DOHH2 (cell line): ENCODE results near the gene PHKG2.

Source experiments
- H3F3A ChIP-seq: fragments of 200-600 bp; sonication (generic), shearing (Covaris generic); 2 replicates; pipeline ENCODE4 v1.6.0; 2016; ENCODE audit warnings: antibody characterized with exemption, mild to moderate bottlenecking; ENCODE audit not compliant: control insufficient read depth, insufficient read depth
- H3K27ac ChIP-seq: fragments of 200-600 bp; sonication (generic); 2 replicates; pipeline ENCODE4 v1.5.1; 2014; ENCODE audit warnings: low read depth, mild to moderate bottlenecking, low read length, moderate library complexity
- H3K27me3 ChIP-seq: fragments of 200-600 bp; sonication (generic); 2 replicates; pipeline ENCODE4 v1.6.1; 2014; ENCODE audit warnings: mild to moderate bottlenecking, low read length, mixed read lengths; ENCODE audit not compliant: control insufficient read depth
- H3K36me3 ChIP-seq: fragments of 200-600 bp; sonication (generic); 2 replicates; pipeline ENCODE4 v1.6.1; 2014; ENCODE audit warnings: mild to moderate bottlenecking, low read length, moderate library complexity, mixed read lengths; ENCODE audit not compliant: control insufficient read depth
- H3K4me1 ChIP-seq: fragments of 200-600 bp; sonication (generic); 2 replicates; pipeline ENCODE4 v1.6.1; 2014; ENCODE audit warnings: mild to moderate bottlenecking, low read length, mixed read lengths; ENCODE audit not compliant: control insufficient read depth
- H3K4me2 ChIP-seq: fragments of 200-600 bp; sonication (generic); 2 replicates; pipeline ENCODE4 v1.6.0; 2014; ENCODE audit warnings: mild to moderate bottlenecking, low read length, moderate library complexity
- H3K4me3 ChIP-seq: fragments of 200-600 bp; sonication (generic); 2 replicates; pipeline ENCODE4 v1.5.1; 2014; ENCODE audit warnings: mild to moderate bottlenecking, low read length, mixed read lengths
- H3K79me2 ChIP-seq: fragments of 200-600 bp; sonication (generic); 2 replicates; pipeline ENCODE4 v1.6.1; 2014; ENCODE audit warnings: mild to moderate bottlenecking, low read length, mixed read lengths; ENCODE audit not compliant: control insufficient read depth
- H3K9me2 ChIP-seq: fragments of 200-600 bp; sonication (generic); replicated peaks from 2 replicates; pipeline ENCODE4 v1.6.1; 2014; ENCODE audit warnings: mild to moderate bottlenecking, low read length, mixed read lengths; ENCODE audit not compliant: control insufficient read depth
- H3K9me3 ChIP-seq: fragments of 200-600 bp; sonication (generic); 2 replicates; pipeline ENCODE4 v1.6.1; 2014; ENCODE audit warnings: antibody characterized with exemption, low read length, mixed read lengths; ENCODE audit not compliant: control insufficient read depth, insufficient read depth
- H4K20me1 ChIP-seq: fragments of 200-600 bp; sonication (generic); 2 replicates; pipeline ENCODE4 v1.6.0; 2014; ENCODE audit warnings: low read depth, mild to moderate bottlenecking, antibody characterized with exemption, low read length, moderate library complexity; ENCODE audit not compliant: control insufficient read depth, insufficient read depth
- EZH2phosphoT487 ChIP-seq: fragments of 200-600 bp; sonication (generic); IDR thresholded peaks from 2 replicates; pipeline ENCODE4 v1.6.1; 2017; ENCODE audit warnings: borderline replicate concordance, mild to moderate bottlenecking, antibody characterized with exemption, low read length, moderate library complexity, mixed read lengths
- TF ChIP-seq, protein P1 (sequence below): fragments of 200-600 bp; sonication (generic); IDR thresholded peaks from one replicate; pipeline ENCODE4 v1.5.1; 2014; ENCODE audit warnings: antibody characterized with exemption, mild to moderate bottlenecking, low read depth, low read length; ENCODE audit not compliant: poor library complexity, severe bottlenecking

Gene PHKG2

DNA sequence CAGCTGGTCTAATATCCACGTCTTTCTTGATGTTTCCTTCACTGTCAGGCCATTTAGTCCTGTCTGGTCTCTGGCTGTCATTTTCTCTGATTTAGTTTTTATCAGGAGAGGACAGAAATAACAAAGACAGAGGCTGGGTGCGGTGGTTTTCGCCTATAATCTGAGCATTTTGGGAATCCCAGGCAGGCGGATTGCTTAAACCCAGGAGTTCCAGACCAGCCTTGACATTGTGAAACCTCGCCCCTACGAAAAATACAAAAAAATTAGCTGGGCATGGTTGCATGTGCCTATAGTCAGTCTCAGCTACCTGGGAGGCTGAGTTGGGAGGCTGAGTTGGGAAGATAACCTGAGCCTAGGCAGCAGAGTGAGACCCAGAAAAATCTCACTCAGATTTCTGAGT lies 42.2 kb upstream of the PHKG2 start:
- H3K4me2 ChIP-seq, result no peak overlapping the region
- no peaks in the 10 kb centered on the region for H3K9me2 ChIP-seq
- H3F3A ChIP-seq, result peaks cover 2% of the 10 kb centered on the region; the same call in 1 of the 2 replicates
- no peaks in the 10 kb centered on the region for H3K9me3 ChIP-seq
- H3K27me3 ChIP-seq, result no peaks in the 10 kb centered on the region
- peaks cover 18% of the 10 kb centered on the region for H3K79me2 ChIP-seq
- H3K4me3 ChIP-seq, result no peak overlapping the region
- no peak overlapping the region for H3K27ac ChIP-seq
- no peaks in the 10 kb centered on the region; the same call in 1 of the 2 replicates for H4K20me1 ChIP-seq
- no peaks in the 10 kb centered on the region for H3K4me1 ChIP-seq
- H3K36me3 ChIP-seq, result peaks cover 88% of the 10 kb centered on the region
- TF ChIP-seq, protein P1, sequence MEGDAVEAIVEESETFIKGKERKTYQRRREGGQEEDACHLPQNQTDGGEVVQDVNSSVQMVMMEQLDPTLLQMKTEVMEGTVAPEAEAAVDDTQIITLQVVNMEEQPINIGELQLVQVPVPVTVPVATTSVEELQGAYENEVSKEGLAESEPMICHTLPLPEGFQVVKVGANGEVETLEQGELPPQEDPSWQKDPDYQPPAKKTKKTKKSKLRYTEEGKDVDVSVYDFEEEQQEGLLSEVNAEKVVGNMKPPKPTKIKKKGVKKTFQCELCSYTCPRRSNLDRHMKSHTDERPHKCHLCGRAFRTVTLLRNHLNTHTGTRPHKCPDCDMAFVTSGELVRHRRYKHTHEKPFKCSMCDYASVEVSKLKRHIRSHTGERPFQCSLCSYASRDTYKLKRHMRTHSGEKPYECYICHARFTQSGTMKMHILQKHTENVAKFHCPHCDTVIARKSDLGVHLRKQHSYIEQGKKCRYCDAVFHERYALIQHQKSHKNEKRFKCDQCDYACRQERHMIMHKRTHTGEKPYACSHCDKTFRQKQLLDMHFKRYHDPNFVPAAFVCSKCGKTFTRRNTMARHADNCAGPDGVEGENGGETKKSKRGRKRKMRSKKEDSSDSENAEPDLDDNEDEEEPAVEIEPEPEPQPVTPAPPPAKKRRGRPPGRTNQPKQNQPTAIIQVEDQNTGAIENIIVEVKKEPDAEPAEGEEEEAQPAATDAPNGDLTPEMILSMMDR, result no peak
- TF ChIP-seq EZH2phosphoT487, result no peak

DNA sequence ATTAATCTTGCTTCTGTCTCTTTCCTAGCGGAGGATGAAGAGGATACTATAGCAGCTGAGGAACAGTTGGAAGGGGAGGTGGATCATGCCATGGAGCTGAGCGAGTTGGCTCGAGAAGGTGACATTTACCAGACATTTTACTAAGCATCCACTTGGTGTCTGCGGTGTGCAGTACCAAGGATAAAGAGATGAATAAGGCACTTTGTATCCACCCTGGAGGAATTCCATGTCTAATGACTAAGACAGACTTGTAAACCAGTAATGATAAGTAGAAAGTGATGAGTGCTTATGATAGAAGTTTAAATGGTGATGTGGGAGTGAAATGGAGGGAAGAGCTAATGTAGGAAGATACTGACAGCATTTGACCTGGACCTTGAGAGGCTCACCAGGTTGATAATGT lies 37.3 kb upstream of the PHKG2 start:
- H3K27ac ChIP-seq, result no peak overlapping the region
- no peaks in the 10 kb centered on the region for H3K4me1 ChIP-seq
- H3K4me2 ChIP-seq, result no peak overlapping the region
- TF ChIP-seq, protein P1, result no peak
- TF ChIP-seq EZH2phosphoT487, result no peak
- H3K36me3 ChIP-seq, result peaks cover 93% of the 10 kb centered on the region
- no peaks in the 10 kb centered on the region; the same call in none of the 2 replicates for H3F3A ChIP-seq
- peaks cover 18% of the 10 kb centered on the region for H3K79me2 ChIP-seq
- no peaks in the 10 kb centered on the region for H3K9me2 ChIP-seq
- H3K4me3 ChIP-seq, result no peak overlapping the region
- H3K9me3 ChIP-seq, result no peaks in the 10 kb centered on the region
- peaks cover 3% of the 10 kb centered on the region; the same call in 1 of the 2 replicates for H4K20me1 ChIP-seq
- H3K27me3 ChIP-seq, result no peaks in the 10 kb centered on the region

DNA sequence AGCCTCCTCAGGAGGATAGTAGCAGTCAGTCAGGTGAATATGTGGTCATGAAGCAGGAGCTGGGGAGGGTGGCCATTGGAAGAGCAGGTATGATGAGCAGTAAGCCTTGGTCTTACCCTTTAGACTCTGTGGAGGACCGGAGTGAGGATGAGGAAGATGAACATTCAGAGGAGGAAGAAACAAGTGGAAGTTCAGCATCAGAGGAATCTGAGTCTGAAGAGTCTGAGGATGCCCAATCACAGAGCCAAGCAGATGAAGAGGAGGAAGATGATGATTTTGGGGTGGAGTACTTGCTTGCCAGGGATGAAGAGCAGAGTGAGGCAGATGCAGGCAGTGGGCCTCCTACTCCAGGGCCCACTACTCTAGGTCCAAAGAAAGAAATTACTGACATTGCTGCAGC lies 36.5 kb upstream of the PHKG2 start:
- no peak overlapping the region for H3K4me2 ChIP-seq
- no peak overlapping the region for H3K27ac ChIP-seq
- TF ChIP-seq, protein P1, result no peak
- H3K9me3 ChIP-seq, result no peaks in the 10 kb centered on the region
- H3K9me2 ChIP-seq, result no peaks in the 10 kb centered on the region
- H3K79me2 ChIP-seq, result peaks cover 25% of the 10 kb centered on the region
- H3F3A ChIP-seq, result no peaks in the 10 kb centered on the region; the same call in none of the 2 replicates
- H3K4me1 ChIP-seq, result no peaks in the 10 kb centered on the region
- H3K36me3 ChIP-seq, result peaks cover 93% of the 10 kb centered on the region
- H3K27me3 ChIP-seq, result no peaks in the 10 kb centered on the region
- H3K4me3 ChIP-seq, result no peak overlapping the region
- peaks cover 3% of the 10 kb centered on the region; the same call in 1 of the 2 replicates for H4K20me1 ChIP-seq
